ENCODE measurements around the gene AARS1.
"Not testable (repeated sequence)": the region's sequence is repeated elsewhere in the genome, so short reads cannot be mapped to it uniquely, and the experiment has no call there.

Gene AARS1

DNA sequence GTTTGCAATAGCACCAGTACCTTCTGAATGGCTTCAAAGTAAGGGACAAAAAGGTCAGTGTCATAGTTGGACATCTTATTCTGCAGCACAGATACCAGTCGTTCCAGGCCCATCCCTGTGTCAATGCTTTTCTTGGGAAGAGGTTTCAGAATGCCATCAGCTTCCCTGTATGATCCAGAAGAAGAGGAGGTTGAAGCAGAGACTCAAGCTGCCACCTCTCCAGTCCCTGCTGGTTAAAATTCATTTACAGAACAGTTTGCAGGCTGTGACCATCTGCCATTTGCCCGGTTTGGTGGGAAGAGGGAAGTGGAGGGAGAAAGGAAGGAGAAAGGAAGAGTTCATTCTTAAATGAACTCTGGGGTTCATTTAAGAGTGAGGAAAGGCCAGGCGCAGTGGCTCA, 19.1 kb downstream of the AARS1 start:
- DNase-seq, result no peak

DNA sequence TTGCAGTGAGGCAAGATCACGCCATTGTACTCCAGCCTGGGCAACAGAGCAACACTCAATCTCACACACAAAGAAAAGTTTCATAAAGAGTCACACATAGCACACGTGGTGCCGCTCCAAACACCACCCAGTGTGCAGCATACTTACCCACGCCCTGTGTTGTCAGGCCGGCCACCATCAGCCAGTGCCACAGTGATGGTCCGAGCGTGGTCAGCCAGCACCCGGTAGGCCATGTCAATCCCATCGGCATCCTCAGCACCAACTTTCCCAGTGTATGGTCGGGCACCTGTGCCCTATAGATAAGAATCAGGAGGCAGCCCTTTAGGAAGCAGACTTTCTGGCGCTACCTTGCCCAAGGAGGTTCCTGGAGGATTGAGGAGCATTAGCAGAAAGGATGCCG, 19.8 kb downstream of the AARS1 start:
- no peak for DNase-seq

DNA sequence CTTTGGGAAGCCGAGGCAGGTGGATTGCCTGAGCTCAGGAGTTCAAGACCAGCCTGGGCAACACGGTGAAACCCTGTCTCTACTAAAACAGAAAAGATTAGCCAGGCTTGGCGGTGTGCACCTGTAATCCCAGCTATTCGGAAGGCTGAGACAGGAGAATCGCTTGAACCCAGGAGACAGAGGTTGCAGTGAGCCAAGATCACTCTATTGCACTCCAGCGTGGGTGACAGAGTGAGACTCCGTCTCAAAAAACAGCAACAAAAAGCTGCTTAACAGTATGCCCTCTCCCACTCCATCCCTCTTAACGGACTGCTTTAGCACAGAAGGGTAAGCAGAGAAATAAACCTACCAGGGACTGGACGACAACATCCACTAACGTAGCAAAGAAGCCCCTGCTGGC, 21.4 kb downstream of the AARS1 start:
- not testable (repeated sequence) for DNase-seq

DNA sequence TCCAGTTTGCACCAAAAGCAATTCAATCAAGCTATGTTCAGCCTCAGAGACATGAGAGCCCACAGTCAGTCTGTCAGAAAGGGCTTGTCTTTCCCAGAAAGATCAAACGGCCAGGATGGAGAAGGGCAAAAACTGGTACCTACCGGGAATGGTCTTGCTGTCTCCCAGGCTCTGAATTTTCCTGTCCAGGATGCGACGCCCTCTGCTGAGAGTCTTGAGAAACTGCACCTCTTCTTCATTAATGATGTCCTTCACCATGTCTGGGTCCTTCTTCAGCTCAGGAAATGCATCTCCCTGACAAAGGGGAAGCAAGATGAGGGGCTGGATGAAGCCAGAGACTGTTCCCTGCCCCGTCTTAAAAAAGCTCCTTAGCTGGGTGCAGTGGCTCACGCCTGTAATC, 21.8 kb downstream of the AARS1 start:
- no peak for DNase-seq

DNA sequence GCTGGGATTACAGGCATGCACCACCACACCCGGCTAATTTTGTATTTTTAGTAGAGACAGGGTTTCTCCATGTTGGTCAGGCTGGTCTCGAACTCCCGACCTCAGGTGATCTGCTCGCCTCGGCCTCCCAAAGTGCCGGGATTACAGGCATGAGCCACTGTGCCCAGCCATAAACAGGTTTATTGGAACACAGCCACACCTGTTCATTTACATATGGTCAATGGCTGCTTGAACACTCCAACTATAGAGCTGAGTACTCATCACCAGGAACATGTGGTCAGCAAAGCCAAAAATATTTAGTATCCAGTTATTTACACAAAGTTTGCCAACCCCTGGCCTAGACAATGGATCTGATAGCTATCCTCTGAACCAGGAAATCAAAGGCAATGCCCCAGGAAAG, 29.4 kb downstream of the AARS1 start:
- not testable (repeated sequence) for DNase-seq

DNA sequence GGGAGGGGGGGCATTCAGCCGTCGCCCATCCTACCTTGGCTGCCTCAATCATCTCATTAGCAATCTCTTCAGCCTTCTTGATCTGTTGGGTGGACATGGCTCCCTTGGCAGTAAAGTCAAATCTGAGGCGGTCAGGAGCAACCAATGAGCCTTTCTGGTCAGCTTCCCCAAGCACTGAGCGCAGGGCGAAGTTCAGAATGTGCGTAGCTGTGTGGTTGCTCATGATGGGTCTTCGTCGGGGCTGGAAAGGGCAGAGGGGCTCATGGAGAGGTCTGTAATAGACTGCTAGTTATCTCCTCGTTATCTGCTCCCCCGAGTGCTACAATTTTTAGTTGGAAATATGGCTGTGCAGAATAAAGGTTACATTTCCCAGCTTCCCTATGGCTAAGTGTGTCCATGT, 30.4 kb downstream of the AARS1 start:
- DNase-seq, result no peak

DNA sequence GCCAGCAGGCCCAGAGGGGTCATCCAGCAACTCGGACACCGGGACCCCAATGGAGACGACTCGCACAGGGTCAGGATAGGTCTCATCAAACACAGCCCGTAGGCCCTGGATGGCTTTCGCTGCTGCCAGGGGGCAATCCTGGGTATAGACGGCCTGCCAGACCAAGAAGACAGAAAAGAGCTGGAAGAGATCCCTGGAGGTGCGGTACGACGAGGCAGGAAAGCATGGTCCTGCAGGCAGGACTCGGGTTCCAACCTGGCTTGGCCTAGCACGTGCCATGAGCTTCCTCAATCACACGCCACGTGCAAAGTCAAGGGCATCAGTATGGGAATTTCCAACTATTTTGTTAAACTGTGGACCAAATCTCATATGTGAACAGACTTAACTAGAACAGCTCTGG, 31.2 kb downstream of the AARS1 start:
- no peak for DNase-seq

DNA sequence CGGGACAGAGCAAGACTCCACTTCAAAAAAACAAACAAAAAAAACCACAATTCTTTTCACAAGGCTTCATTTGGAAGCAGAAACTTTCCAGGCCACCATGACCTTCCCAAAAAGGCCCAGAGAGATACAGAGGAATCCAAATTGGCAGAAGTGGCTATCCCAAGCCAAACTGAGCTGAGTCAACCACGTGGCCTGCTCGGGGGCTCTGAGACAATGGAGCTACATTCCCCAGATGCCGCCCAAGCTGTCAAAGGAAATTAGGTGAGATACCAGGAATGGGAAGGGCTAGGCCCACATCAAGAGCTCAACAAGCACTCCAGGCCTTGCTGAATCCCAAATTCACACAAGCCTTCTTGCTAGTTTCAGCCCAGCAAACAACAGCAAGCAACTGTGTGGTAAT, 31.9 kb downstream of the AARS1 start:
- DNase-seq, result no peak

DNA sequence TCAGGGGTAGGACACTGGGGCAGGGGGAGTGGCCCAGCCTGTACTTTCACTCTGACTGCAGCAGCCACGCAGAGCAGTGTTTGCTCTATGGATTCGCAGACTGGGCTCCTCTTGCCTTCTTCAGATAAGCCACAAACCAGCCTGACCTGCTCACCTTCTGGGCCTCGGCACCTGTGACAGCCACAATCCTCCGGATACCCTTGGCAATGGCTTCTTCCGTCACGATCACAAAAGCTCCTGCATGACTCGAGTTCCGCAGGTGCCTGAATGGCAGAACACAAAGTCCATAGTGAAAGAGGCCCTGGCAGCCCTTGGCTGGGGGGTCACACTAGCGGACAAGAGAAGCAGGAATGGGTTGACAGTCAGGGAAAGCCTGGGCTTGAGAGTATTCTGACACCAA, 33.7 kb downstream of the AARS1 start:
- DNase-seq, result no peak

DNA sequence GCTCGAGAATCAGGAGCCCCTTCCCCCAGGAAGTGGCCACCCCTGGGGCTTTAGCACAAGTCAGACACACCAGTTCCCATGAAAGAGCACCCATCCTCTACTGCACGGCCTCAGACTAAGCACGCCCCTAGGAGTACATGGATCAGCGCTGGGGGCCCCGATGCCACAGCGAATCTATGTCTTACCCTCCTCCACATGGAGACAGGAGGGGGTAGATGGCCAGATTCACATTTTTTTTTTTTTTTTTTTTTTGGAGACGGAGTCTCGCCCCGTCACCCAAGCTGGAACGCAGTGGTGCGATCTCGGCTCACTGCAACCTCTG, 34.4 kb downstream of the AARS1 start:
- no peak for DNase-seq

DNA sequence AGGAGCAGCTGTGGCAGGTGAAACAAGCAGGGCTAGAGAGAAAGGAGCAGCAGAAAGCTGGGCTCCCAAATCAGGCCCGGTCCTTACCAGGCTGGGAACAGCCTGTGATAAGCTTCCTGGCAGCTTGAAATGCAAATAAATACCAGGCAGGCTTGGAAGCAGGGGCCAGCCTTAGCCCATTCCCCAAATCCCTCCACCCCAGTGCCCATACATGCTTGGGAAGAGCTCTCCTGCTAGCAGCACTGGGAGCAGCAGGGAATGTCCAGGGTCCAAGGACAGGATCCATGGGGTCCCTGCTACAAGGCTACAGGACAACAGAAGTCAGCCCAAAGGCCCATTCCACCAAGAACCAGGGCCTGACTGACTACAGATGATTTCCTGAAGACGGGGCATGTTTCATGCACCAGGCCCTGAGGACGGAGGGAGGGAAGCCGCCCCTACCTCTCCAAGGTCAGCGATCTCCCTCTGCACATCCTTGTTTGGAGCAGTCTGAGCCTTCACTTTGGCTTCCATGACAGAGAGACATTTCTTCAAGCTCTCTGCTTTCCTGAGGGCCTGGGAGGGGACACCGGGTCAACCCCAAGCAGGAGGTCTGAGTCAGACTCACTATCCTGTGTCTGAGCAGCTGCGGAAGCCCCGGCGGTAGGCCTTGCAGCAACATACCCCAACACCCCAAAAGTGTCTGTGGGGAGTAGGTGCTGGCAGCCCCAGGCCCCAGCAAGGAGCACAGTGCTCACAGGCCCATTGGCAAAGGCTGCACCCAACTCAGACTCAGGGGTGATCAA, 34.9 kb downstream of the AARS1 start:
- no peak for DNase-seq

DNA sequence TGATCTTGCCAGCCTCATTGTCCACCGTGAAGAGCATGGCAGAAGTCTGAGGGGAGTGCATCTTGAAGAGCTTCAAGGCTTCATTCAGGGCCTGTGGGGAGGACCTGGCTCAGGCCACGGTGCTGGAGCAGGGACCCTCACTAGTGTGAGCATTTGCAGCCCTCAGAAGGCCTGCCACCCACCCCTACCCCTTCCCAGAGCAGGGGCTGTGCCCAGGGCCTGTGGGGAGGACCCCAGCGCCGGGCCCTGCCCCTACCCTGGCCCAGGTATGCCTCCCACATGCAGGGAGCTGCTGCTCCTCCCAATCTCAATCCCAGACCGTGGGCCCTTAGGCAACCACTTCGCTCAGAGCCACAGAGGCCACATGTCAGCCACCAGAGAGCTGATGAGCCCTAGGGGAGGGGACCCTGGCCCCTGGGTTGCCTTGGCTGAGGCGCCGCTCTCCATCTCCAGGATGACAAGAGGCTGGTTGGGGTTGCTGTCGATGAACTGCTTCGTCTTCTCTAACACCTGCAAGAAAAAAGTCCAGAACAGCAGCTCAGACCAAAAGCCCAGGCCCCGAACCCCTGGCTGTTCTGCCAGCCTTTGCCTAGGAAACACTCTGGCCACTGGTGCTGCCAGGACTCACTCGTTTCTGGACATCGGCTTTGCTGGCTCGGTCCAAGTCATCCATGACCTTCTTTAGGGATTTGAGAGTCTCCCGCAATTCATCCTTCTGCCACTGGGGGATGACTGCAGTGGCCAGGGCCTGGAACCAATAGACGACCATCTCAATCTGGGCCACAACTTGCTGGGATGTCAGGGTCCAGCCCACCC, 35.8 kb downstream of the AARS1 start:
- DNase-seq, result no peak

DNA sequence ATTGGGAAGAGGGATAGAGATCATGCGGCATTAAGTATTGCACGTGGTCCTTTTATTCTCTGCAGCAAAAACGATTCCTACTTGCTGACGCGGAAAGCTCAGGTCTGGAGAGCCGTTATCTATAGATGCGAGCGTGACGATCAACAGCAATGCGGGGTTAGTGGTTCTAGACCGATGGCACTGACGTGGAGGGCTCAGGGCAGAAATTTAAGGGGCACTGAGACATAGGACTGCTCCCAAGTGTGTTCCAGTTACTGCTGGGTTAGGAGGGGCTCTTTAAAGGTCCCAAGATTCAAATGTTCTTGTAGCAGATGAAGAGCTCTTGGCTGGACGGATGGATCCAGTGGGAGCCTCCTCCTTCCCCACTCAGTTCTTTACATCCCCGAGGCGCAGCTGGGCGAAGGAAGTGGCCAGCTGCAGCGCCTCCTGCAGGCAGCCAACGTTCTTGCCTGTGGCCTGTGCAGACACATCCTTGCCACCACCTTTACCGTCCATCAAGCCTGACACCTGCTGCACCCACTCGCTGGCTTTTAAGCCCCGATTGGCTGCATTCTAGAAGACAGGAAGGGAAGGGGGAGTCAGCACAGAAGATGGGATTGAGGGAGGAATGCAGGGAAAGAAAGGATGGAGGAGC, 36.8 kb downstream of the AARS1 start:
- no peak for DNase-seq

DNA sequence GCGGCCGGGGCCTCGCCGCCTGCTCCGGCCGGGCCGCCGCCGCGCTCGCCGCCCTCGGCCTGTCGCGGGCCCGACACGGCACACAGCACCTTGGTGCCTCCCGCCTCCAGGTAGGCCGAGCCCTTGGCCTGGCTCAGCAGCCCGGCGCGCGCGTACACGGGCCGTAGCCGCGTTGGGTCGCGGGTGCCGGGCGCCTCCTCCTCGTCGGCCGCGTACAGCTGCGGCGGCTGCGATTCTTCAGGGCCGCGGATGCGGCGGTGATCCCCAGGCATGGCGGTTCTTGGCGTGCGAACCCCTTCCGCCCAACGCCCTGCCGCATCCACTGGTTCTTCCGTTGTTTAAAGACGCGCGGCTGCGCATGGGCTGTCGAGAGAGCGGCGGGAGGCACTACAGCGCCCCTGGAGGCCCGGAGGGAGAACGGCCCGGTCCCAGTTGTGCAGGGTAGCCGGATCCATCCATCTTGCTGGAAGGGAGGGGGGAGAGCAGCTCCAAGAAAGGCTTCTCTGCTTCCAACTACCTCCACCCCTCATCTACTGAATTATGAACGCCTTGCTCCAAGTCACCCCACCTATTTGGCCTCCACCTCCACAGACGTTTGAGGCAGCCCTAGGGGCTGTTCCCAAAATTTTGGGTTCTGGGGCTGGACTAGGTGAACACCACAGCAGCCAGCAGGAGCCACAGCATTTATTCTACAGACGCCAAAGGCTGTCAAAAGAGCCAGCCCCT, 37.5 kb downstream of the AARS1 start, which contains the start of gene EXOSC6:
TSS of gene EXOSC6 (minus strand) at position 312 of the 726 bp plus-strand sequence. CDS start at position 272, 40 bp downstream.
- DNase-seq, result peak; percentile 74

DNA sequence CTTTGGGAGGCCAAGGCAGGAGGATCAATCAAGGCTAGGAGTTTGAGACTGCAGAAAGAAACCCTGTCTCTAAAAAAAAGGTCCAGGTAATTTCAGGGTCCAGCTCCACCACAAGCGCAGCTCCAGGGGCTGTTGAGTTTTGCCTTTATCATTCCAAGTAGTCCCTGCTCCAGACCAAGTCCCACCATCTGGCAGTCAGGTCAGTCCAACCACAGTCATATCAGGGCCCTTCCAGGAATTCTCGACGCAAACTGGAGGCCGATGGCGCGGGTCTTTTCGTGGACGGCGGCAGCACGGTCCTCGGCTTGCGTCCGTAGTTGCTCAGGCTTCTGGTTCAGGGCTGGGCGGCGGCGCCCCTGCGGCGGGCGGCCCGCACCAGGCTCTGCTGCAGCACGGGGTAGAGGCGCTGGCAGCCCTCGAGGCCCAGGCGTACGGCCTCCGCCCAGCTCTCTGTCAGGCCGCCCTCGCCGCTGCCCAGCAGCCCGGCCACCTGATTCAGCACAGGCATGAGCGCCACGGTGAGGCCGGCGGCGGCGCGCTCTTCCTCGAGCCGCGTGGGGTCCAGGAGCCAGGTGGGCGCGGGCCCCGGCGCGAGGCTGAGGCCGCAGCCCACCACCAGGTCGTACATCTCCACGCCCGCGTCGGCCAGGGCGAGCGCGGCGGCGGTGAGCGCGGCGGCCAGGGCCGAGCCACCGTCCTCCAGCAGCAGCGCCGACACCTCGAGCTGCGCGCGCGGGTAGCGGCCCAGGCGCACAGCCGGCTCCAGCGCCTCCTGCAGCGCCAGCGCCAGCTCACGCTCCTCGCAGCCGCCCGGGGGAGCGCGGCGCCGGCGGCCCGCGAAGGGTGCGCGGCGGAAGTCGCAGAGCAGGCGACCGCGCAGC, 38.3 kb downstream of the AARS1 start:
- DNase-seq, result no peak

DNA sequence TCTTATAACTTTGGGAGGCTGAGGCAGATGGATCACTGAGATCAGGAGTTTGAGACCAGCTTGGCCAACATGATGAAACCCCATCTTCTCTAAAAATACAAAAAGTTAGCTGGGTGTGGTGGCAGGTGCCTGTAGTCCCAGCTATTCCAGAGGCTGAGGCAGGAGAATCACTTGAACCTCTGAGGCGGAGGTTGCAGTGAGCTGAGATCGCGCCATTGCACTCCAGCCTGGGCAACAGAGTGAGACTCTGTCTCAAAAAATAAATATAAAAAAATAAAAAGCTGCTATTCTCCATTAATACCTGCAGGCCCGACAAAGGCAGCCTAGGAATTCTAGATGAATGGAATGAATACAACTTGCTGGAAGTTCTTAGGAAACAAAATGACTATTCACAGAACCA, 39.6 kb downstream of the AARS1 start:
- DNase-seq, result not testable (repeated sequence)

DNA sequence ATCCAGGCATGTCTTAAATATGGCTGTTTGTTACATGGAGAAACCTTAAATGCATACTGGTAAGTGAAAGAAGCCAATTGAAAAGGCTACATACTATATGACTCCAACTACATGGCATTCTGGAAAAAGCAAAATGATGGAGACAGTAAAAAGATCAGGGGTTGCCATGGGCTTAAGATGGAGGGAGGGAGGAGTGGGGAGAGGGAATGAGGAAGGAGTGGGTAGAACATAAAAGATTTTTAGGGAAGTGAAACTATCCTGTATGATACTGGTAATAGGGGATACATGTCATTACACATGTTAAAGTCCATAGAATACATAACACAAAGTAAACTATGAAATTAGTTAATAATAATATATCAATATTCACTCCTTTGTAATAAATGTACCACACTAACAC, 50.5 kb downstream of the AARS1 start:
- DNase-seq, result not testable (repeated sequence)

DNA sequence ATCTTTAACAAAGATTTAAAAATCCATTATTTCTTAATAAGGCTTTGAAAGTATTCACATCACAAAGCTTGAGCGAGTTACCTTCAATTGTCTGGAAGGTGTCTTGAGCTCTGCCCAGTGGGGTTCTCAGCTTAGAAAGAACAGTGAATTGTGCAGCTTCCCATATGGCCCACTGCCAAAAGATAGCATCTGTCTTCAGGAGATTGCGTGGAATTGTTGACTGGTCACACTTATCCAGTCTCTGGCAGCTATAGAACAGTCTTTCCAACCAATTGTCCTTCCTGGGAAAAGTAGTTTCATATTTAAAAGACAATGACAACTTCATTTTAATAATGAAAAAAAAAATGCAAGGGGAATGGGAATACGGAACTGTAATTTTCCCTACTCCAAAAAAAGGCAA, 57.5 kb downstream of the AARS1 start:
- DNase-seq, result not testable (repeated sequence)

DNA sequence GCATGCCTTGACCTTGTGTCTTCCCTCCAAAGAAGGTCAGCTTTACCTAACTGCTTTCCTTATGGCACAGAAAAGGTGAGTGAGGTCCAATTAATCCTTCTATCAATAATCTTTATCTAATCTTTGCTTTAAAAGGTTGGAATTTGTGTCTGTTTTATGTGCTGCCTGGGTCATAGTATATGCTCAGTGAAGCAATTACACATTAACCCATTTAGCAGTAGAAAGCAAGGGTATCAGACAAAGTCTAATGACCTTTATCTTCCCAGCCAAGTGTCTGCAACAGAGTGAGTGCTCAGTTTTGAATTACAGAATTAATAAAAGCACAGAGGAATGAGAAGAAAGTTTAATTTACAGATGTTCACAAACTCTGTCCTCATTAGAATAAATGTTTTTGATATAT, 63.3 kb downstream of the AARS1 start:
- DNase-seq, result not testable (repeated sequence)

DNA sequence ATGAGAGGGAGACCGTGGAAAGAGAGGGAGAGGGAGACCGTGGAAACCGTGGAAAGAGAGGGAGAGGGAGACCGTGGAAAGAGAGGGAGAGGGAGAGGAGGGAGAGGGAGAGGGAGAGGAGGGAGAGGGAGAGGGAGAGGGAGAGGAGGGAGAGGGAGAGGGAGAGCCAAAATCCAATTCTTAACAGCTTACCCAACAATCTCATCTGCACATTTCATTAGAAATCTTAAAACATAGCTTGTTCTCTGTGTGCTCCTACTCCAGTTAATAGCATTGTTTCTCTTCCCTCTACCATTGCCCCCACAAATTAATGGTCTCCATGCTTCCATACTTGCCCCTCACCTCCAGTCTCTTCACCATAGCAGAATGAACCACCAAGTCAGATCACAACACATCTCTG, 63.9 kb downstream of the AARS1 start:
- DNase-seq, result not testable (repeated sequence)

DNA sequence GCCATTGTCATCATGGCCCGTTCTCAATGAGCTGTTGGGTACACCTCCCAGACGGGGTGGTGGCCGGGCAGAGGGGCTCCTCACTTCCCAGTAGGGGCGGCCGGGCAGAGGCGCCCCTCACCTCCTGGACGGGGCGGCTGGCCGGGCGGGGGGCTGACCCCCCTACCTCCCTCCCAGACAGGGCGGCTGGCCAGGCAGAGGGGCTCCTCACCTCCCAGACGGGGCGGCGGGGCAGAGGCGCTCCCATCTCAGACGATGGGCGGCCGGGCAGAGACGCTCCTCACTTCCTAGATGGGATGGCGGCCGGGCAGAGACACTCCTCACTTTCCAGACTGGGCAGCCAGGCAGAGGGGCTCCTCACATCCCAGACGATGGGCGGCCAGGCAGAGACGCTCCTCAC, 64.7 kb downstream of the AARS1 start:
- not testable (repeated sequence) for DNase-seq

DNA sequence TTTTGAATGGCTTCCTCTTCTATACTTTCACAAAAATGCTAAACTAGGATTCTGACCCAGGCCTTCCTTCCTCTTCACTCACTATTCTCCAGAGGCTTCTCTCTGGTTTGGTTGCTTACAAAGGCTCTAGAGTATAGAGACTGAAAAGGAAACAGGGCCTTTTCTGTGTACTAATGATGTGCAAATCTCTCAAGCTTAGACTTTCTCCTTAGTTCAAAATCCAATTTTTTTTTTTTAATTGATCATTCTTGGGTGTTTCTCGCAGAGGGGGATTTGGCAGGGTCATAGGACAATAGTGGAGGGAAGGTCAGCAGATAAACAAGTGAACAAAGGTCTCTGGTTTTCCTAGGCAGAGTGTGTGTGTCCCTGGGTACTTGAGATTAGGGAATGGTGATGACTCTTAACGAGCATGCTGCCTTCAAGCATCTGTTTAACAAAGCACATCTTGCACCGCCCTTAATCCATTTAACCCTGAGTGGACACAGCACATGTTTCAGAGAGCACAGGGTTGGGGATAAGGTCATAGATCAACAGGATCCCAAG, 65.3 kb downstream of the AARS1 start:
- not testable (repeated sequence) for DNase-seq

Data from NCI-H774 (cell line).